Measurements from ENCODE around the gene HCFC2. TPM values are rescaled to one million over a fixed set of nuclear protein-coding genes. Genes with fewer than 3 reads are reported as not detected.

HCFC2 gene
- total RNA-seq, 1 experiment from 2014 or later = 1.5 TPM

DNA sequence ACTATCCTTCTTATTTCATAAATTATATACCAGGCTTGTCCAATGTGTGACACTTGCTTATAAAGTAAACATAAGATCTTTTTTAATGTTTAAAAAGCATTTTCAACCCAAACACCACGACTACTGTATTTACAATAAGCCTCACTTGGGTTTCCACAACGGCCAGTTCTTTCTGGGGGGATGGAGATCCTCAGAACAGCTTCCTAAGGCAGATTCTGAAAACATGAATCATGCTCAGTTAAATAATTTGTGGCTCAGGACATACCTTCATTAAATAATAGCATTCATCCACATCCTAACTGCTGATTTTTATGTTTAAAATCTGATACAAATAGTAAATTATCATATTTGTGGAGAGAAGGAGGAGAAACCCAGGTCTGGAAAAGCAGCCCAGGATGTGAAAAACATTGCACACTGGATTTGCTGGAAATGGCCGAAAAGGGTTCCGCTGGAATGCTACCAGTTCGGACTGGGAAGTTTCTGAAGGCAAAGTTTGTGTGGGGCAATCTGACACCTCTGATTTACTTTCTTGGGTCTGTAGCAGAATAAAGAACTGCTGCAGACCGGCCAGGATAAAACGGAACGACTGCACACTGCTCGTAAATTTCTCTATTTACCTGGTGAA is 14.9 kb upstream of the HCFC2 start:
- Histone ChIP-seq H3K27me3 (ENCODE audit: control insufficient read depth, insufficient read depth, low read length) (peaks cover 2% of the 10 kb centered on the region; the same call in 1 of the 2 replicates), H3K4me3 (ENCODE audit: insufficient read depth, low read depth, low read length) (peak overlapping the region; percentile 48), H3K36me3 (replicated peaks; ENCODE audit: control insufficient read depth, insufficient read depth, low read length) (no peaks in the 10 kb centered on the region)
- no peak for DNase-seq

DNA sequence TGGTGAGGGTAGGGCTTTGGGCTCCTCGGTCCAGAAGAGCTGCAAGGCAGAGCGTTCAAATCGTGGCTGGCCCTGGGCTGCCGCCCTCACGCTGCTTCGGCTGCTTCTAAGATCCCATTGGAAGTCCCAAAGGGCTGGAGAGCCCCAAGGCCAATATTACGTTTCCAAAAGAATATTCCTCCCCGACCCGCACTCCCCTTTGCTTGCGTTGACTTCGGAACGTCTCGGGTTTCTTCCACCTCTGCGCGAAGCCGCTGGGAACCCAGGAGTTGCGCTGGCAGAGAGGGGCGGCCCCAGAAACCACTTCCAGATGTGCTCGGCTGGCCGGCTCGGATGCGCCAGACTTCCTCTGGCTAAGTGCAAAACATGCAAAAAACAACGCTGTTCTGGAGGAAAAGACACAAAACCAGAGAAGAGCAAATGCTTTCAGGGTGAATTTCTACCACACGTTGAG is 14.4 kb upstream of the HCFC2 start, which contains the start of gene GLT8D2:
Gene GLT8D2, minus strand, starts transcription at position 285 of the 454 bp plus-strand sequence. CDS start 30,539 bp downstream, outside the sequence.
- H3K4me3 ChIP-seq (ENCODE audit: insufficient read depth, low read depth, low read length) = peak within 1 kb of the TSS; percentile 48
- peaks cover 2% of the 10 kb centered on the region; the same call in 1 of the 2 replicates for H3K27me3 ChIP-seq (ENCODE audit: control insufficient read depth, insufficient read depth, low read length)
- H3K36me3 ChIP-seq (replicated peaks; ENCODE audit: control insufficient read depth, insufficient read depth, low read length) = no peaks in the 10 kb centered on the region
- DNase-seq = peak; percentile 58

DNA sequence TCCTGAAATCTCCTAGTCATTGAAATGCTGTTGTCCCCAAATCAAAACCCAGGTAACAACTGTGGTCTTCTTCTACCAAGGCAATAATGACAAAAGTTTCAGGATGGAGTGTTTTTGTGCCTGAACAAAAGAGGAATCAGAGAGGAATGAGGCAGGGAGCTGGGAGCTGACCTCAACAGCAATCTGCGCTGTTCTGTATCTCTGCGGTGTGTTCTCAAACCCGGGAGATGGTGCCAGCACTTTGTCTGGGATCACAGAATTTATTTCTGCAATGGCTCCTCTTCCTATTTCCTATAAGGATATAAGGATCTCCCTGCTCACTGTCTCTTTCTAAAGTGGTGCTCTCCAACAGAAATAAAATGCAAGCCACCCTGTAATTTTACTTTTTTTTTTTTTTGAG is 13.9 kb upstream of the HCFC2 start:
- H3K27me3 ChIP-seq (ENCODE audit: control insufficient read depth, insufficient read depth, low read length) = peaks cover 2% of the 10 kb centered on the region; the same call in 1 of the 2 replicates
- no peaks in the 10 kb centered on the region for H3K36me3 ChIP-seq (replicated peaks; ENCODE audit: control insufficient read depth, insufficient read depth, low read length)
- no peak overlapping the region for H3K4me3 ChIP-seq (ENCODE audit: insufficient read depth, low read depth, low read length)
- DNase-seq = no peak

DNA sequence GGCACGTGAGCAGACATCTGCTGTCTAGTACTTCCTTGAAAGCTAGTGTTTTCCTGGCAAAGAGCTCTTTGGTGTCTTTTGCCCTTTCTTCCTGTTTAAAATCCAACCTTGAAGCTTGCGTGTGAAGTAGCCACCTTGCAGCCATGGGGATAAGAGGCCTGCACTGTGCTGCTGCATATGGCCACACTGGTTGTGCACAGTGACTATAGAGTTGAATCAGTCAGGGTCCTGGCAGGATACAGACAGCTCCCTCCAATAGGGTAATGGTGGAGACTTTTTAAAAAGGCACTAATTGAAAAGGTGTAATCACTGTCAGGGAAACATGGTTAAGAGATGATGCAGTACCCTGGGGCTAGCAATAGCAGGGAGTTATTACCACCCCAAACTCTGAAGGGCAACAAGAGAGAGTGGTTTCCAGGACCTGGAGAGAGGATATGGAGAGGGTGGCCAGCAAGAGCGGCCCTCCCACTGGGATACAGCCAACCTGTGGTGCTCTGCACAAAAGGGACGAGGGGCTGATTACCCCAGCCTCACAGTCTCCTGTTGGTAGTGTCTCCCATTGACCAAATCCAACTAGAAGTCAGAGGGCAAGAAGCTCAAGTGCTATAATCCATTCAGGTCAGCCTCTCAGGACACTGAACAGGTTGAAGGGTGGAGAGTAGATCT is 9.5 kb upstream of the HCFC2 start:
- no peaks in the 10 kb centered on the region for H3K36me3 ChIP-seq (replicated peaks; ENCODE audit: control insufficient read depth, insufficient read depth, low read length)
- peak; percentile 51 for DNase-seq
- H3K4me3 ChIP-seq (ENCODE audit: insufficient read depth, low read depth, low read length) = no peak overlapping the region
- peaks cover under 1% of the 10 kb centered on the region; the same call in 1 of the 2 replicates for H3K27me3 ChIP-seq (ENCODE audit: control insufficient read depth, insufficient read depth, low read length)

DNA sequence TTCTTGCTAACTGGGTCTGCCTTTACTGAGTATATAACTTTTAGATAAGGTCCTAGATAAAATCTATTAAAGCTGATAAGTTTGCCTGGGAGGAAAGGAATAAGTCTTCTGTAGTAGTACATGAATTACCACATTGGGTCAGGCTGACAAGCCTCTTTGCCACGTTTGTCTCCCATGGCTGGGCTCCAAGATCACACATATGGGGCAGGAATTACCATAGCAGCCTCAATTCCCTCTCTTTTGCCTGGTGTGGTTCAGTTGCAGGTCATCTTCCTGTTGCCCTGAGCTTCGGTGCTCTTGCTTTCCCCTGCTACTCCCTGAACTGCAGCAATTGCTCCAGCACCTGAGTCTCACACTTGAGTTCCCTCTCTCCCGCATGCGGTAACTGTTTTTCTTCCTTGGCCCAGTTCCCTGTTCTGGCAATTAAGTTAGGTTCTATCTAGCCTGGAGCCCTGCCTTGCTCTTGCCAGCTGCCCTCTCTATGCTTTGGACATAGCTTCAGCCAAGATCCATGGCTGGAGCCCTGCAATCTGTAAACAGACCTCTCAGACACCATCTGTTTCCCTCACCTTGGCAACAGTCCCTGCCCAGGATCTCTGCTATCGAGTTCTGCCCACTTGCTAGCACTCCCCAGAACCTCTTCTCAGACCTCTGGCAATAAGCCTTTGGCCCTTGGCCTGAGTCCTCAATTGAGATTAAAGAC is 8.5 kb upstream of the HCFC2 start:
- DNase-seq = no peak
- Histone ChIP-seq H3K27me3 (ENCODE audit: control insufficient read depth, insufficient read depth, low read length) (no peaks in the 10 kb centered on the region; the same call in 1 of the 2 replicates), H3K36me3 (replicated peaks; ENCODE audit: control insufficient read depth, insufficient read depth, low read length) (no peaks in the 10 kb centered on the region), H3K4me3 (ENCODE audit: insufficient read depth, low read depth, low read length) (no peak overlapping the region)

DNA sequence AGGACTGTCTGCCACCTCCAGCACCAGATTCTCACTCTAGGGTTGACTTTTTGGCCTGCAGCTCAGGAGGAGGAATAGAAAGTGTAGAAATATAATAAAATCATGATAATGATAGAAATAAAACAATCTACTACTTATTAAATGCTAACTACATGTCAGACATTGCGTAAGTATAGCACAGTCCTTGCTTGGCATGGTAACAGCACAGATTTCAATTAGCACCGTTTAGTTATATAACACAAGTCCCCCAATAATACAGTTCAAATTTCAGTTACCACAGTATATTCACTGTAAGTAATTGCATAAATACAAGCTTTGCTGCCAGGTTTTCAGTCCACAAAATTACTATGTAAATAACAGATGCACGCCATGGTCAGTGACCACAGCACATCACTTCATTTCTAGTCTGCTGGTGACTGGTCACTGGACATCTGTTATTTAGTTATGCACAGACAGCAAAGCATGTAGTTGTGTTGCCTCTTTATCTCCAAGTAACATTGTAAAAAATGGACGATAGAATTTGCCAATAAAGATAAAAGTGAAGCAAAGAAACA is 7.8 kb upstream of the HCFC2 start:
- no peaks in the 10 kb centered on the region for H3K36me3 ChIP-seq (replicated peaks; ENCODE audit: control insufficient read depth, insufficient read depth, low read length)

DNA sequence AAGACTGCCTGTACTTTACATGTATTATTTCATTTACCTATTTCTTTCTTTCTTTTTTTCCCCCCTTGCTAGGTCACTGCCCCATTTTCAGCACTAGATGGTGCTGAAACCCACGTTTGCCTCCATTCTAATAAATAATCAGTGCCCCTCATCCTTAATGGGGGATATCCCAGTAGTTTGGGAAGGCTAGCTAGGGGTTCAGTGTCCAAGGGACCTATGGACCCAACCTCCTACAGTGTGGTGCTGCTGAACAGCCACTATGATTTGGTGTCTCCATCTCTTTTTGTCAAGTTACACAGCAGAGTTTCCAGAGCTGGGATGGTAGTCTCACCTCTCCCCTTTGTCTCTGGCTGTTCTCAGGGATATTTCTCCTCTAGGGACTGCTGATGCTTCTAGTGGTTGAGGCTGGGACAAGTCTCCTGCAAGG is 6.5 kb upstream of the HCFC2 start:
- Histone ChIP-seq H3K36me3 (replicated peaks; ENCODE audit: control insufficient read depth, insufficient read depth, low read length) (no peaks in the 10 kb centered on the region), H3K4me3 (ENCODE audit: insufficient read depth, low read depth, low read length) (no peak overlapping the region), H3K27me3 (ENCODE audit: control insufficient read depth, insufficient read depth, low read length) (no peaks in the 10 kb centered on the region)
- DNase-seq = peak; percentile 52

More for the DNA sequence above, 7.8 kb upstream of the HCFC2 start:
- DNase-seq = no peak
- no peaks in the 10 kb centered on the region; the same call in 1 of the 2 replicates for H3K27me3 ChIP-seq (ENCODE audit: control insufficient read depth, insufficient read depth, low read length)
- H3K4me3 ChIP-seq (ENCODE audit: insufficient read depth, low read depth, low read length) = no peak overlapping the region

DNA sequence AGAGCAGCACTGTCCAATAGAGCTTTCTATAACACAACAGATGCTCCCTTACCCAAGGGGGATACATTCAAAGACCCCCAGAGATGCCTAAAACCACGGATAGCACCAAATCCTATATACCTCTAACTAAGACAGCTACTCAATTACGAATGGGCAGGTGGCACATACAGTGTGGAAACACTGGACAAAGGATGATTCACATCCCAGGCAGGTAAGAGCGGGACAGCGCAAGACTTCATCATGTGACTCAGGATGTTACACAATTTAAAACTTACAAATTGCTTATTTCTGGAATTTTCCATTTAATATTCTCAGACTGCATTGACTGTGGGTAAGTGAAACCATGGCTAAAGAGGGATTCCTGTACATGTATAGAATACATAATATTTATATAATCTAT is 5.5 kb upstream of the HCFC2 start:
- no peak for DNase-seq
- no peaks in the 10 kb centered on the region for H3K27me3 ChIP-seq (ENCODE audit: control insufficient read depth, insufficient read depth, low read length)
- H3K4me3 ChIP-seq (ENCODE audit: insufficient read depth, low read depth, low read length) = no peak overlapping the region
- H3K36me3 ChIP-seq (replicated peaks; ENCODE audit: control insufficient read depth, insufficient read depth, low read length) = no peaks in the 10 kb centered on the region

DNA sequence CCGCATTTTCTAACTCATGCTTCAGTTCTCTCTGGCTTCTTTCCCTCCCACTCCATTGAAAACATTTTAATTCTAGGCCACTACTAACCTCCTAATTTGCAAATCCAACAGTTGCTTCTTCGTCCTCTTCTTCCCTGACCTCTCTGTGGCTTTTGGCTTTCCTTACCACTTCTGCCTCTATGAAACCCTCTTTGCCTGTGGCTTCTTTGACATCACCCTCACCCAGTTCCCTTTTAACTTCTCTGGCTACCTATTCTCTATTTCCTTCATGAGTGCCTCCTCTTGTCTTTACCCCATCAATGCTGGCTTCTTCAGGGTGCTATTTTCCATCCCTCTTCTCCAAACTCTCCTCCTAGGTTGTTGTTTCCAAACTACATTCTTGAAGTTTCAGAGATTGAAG is 4.4 kb upstream of the HCFC2 start:
- Histone ChIP-seq H3K36me3 (replicated peaks; ENCODE audit: control insufficient read depth, insufficient read depth, low read length) (no peaks in the 10 kb centered on the region), H3K27me3 (ENCODE audit: control insufficient read depth, insufficient read depth, low read length) (no peaks in the 10 kb centered on the region; the same call in 1 of the 2 replicates), H3K4me3 (ENCODE audit: insufficient read depth, low read depth, low read length) (no peak overlapping the region)
- no peak for DNase-seq

DNA sequence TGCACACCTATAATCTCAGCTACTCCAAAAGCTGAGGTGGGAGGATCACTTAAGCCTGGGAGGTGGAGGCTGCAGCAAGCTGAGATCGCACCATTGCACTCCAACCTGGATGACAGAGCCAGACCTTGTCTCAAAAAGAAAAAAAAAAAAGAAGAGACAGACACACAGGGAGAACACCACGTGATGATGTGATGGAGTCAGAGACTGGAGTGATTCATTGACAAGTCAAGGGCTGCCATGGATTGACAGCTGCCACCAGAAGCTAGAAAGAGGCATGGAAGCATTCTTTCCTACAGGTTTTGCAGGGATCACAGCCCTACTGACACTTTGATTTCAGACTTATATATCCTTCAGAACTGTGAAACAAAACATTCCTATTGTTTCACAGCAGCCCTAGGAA is 3.5 kb upstream of the HCFC2 start:
- Histone ChIP-seq H3K4me3 (ENCODE audit: insufficient read depth, low read depth, low read length) (no peak overlapping the region), H3K36me3 (replicated peaks; ENCODE audit: control insufficient read depth, insufficient read depth, low read length) (no peaks in the 10 kb centered on the region), H3K27me3 (ENCODE audit: control insufficient read depth, insufficient read depth, low read length) (peaks cover 6% of the 10 kb centered on the region; the same call in 1 of the 2 replicates)
- DNase-seq = no peak

DNA sequence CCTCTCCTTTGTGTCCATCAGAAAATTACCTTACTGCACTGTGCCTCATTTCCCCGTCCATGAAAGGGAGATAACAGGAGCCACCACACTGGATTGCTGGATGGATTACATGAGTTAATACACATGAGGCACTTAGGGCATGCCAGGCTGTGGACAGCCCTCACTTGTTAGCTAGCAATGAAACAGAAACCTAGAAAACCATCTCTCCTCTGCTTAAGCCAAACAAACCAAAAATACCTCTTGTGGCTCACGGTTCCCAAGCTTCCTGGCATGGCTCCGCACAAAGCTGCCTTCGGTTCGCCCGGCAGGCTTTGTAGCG is 660 bp upstream of the HCFC2 start:
- H3K36me3 ChIP-seq (replicated peaks; ENCODE audit: control insufficient read depth, insufficient read depth, low read length) = no peaks in the 10 kb centered on the region
- no peak for DNase-seq
- H3K27me3 ChIP-seq (ENCODE audit: control insufficient read depth, insufficient read depth, low read length) = peaks cover 7% of the 10 kb centered on the region; the same call in 1 of the 2 replicates
- peak overlapping the region; percentile 83 for H3K4me3 ChIP-seq (ENCODE audit: insufficient read depth, low read depth, low read length)

DNA sequence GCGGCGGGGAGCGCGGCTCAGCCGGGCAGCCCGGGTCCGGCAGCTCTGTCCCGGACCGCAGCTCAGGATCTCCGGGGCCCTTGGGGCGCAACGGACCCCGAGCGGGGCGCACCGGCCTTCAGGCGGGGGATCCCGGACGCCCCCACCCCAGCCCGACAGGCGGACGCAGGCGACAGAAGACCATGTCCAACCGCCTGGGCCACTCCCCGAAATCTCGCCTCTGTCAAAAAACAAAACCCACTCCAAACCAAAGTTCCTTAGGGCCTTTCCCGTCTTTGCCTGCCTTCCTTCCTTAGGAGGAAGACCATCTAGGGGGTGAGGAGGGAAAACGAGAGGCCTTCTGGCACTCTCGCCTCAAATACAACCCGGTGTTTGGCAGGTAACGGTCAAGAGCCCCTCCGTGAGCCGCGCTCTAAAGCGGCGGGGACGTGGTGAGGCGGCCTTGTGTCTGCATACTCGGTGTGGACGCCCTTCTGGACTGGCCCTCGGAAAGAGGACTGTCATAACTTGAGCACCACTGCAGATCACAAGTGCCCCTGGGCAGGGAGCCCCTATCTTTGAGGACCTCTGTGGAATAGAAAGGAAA is 604 bp downstream of the HCFC2 start:
- Histone ChIP-seq H3K4me3 (ENCODE audit: insufficient read depth, low read depth, low read length) (peak overlapping the region; percentile 83), H3K36me3 (replicated peaks; ENCODE audit: control insufficient read depth, insufficient read depth, low read length) (no peaks in the 10 kb centered on the region), H3K27me3 (ENCODE audit: control insufficient read depth, insufficient read depth, low read length) (peaks cover 7% of the 10 kb centered on the region; the same call in 1 of the 2 replicates)
- peak; percentile 52 for DNase-seq

DNA sequence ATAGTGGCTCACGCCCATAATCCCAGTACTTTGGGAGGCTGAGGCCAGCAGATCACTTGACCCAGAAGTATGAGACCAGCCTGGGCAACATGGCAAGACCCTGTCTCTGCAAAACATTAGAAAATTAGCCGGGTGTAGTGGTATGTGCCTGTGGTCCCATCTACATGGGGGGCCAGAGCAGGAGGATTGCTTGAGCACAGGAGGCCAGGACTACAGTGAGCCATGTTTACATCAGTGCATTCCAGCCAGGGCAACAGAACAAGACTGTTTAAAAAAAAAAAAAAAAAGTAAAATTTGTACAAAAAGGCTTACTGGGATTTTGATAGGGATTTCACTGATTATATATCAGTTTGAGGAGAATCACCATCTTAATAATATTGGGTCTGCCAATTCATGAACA is 7.8 kb downstream of the HCFC2 start:
- H3K36me3 ChIP-seq (replicated peaks; ENCODE audit: control insufficient read depth, insufficient read depth, low read length) = no peaks in the 10 kb centered on the region
- H3K4me3 ChIP-seq (ENCODE audit: insufficient read depth, low read depth, low read length) = no peak overlapping the region
- no peak for DNase-seq
- H3K27me3 ChIP-seq (ENCODE audit: control insufficient read depth, insufficient read depth, low read length) = no peaks in the 10 kb centered on the region

DNA sequence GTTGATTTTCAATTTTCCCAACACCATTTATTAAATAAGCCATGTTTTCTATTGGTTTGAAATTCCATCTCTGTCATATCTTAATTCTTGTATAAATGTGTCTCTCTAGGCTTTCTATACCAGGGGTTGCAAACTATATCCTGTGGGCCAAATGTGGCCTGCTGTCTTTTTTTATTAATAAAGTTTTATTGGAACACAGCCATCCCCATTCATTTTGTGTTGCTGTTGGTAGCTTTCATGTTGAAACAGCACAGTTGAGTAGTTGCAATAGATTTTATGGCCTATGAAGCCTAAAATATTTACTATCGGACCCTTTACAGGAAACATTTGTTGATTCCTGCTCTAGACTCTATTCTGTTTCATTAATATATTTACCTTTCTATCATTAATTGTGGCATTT is 9.4 kb downstream of the HCFC2 start:
- no peak overlapping the region for H3K4me3 ChIP-seq (ENCODE audit: insufficient read depth, low read depth, low read length)
- no peaks in the 10 kb centered on the region for H3K27me3 ChIP-seq (ENCODE audit: control insufficient read depth, insufficient read depth, low read length)
- DNase-seq = no peak
- H3K36me3 ChIP-seq (replicated peaks; ENCODE audit: control insufficient read depth, insufficient read depth, low read length) = no peaks in the 10 kb centered on the region

All from H7 (cell line).